HEK293 (cell line): ENCODE data around the gene TRAPPC4.

Experiments used
- CTCF ChIP-seq: fragments of 450-650 bp; formaldehyde crosslinking; IDR thresholded peaks from 2 replicates; pipeline ENCODE4 v1.5.1; 2016; ENCODE audit warnings: missing biosample characterization, missing genetic modification characterization
- PRDM1 ChIP-seq: fragments of 450-650 bp; formaldehyde crosslinking; IDR thresholded peaks from 2 replicates; pipeline ENCODE4; 2016; ENCODE audit warnings: missing biosample characterization, missing genetic modification characterization
- ZBTB1 ChIP-seq: fragments of 450-650 bp; formaldehyde crosslinking; IDR thresholded peaks from 2 replicates; pipeline ENCODE4 v1.5.1; 2016; ENCODE audit warnings: missing biosample characterization, missing genetic modification characterization
- ZFP69B ChIP-seq: fragments of 450-650 bp; formaldehyde crosslinking; IDR thresholded peaks from 2 replicates; pipeline ENCODE4 v1.5.1; 2016; ENCODE audit warnings: missing biosample characterization, missing genetic modification characterization
- ZNF114 ChIP-seq: fragments of 450-650 bp; formaldehyde crosslinking; IDR thresholded peaks from 2 replicates; pipeline ENCODE4 v1.5.0; 2017; ENCODE audit warnings: missing biosample characterization, missing genetic modification characterization
- ZNF843 ChIP-seq: fragments of 450-650 bp; formaldehyde crosslinking; IDR thresholded peaks from 2 replicates; pipeline ENCODE4 v1.5.1; 2016; ENCODE audit warnings: missing biosample characterization, missing genetic modification characterization

GRCh38 chr11:119023741-119024140 is 5.2 kb downstream of the TRAPPC4 start:
- TF ChIP-seq ZNF114 (tag by site-specific recombination), result no peak
- no peak for TF ChIP-seq CTCF (tag by site-specific recombination)
- no peak for TF ChIP-seq ZFP69B (tag by site-specific recombination)
- no peak for TF ChIP-seq PRDM1 (tag by site-specific recombination)
- no peak for TF ChIP-seq ZBTB1
- no peak for TF ChIP-seq ZNF843 (tag by site-specific recombination)
